ENCODE data around the gene EXT2. TPM values are rescaled to one million over a fixed set of nuclear protein-coding genes. Genes with fewer than 3 reads are reported as not detected.

Gene EXT2
- polyA plus RNA-seq, 1 of the 3 experiments (the other 2 are of a cell fraction) = 92.9 TPM

- TF ChIP-seq REST (IDR thresholded peaks at IDR 0.05; ENCODE audit: low read depth, low read length) = no peak
- TF ChIP-seq TCF12 (IDR thresholded peaks at IDR 0.05) = no peak
Observed at GRCh38 chr11:44137057-44137456, 41.6 kb downstream of the EXT2 start (continued).

DNA sequence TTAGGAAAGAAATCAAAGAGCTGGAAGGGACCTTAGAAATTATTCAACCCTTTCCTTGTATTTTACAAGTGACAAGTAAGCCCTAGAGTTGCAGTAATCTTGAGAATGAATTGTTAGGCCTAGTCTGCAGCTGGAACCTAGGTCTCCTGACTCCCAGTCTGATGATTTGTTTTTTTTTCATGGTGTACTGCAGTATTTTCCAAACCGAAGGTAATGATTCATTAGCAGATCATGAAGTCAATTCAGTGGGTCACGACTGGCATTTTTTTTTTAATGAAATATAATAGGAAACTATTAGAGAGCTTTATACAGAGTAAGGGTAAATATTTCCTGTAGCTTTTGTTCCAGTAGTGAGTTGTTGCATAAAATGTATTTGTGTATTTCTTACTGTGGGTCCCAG lies 42.8 kb downstream of the EXT2 start:
- Histone ChIP-seq H3F3A (replicated peaks; ENCODE audit: insufficient read depth) (no peaks in the 10 kb centered on the region), H4K20me1 (ENCODE audit: insufficient read depth) (peaks cover 4% of the 10 kb centered on the region; the same call in 1 of the 2 replicates), H3K27ac (ENCODE audit: low read depth in 2 of 2, low read length in 1 of 2) (no peak overlapping the region), H3K9ac (no peak overlapping the region), H3K4me1 (ENCODE audit: control insufficient read depth in 1 of 2, insufficient read depth in 2 of 2, low read depth in 1 of 2, low read length in 1 of 2) (peaks cover 8 to 34% of the 10 kb centered on the region in 2 experiments; a peak in 2 of 4 replicates), H3K36me3 (replicated peaks in 1 of 2; ENCODE audit: control insufficient read depth in 1 of 2, insufficient read depth in 2 of 2, low read length in 1 of 2) (peaks cover 6 to 20% of the 10 kb centered on the region in 2 experiments), H3K9me3 (no peaks in the 10 kb centered on the region), H2AFZ (ENCODE audit: low read depth) (no peak overlapping the region), H3K4me2 (no peak overlapping the region), H3K79me2 (ENCODE audit: insufficient read depth) (no peaks in the 10 kb centered on the region), H3K9me2 (no peaks in the 10 kb centered on the region), H3K27me3 (ENCODE audit: insufficient read depth) (no peaks in the 10 kb centered on the region), H3K4me3 (ENCODE audit: low read depth in 2 of 2, low read length in 1 of 2) (no peak overlapping the region)
- ChIA-PET CTCF (interaction anchor here (0.9 to 2.3 kb wide), 4 partner anchors 13 to 134 kb away, joined by 3 to 11 read pairs (median 4); no protein-coding TSS in a partner anchor), POLR2A (no interaction called here)
- 57% methylated on average over 2 of the region's 2 CpGs for WGBS (ENCODE audit: low lambda C conversion rate)
- no peak for DNase-seq
- TF ChIP-seq CHD2 (IDR thresholded peaks at IDR 0.05; ENCODE audit: low read length, partially characterized antibody) (no peak), RCOR1 (IDR thresholded peaks at IDR 0.05; ENCODE audit: low read length) (no peak), NFIC (IDR thresholded peaks at IDR 0.05; ENCODE audit: borderline replicate concordance) (no peak), MEF2A (IDR thresholded peaks at IDR 0.05; ENCODE audit: borderline replicate concordance, low read depth) (no peak), MAX (IDR thresholded peaks at IDR 0.05; ENCODE audit: low read depth) (no peak), EZH2phosphoT487 (IDR thresholded peaks at IDR 0.05; ENCODE audit: borderline replicate concordance, low read depth) (no peak), SMC3 (IDR thresholded peaks at IDR 0.05; ENCODE audit: low read depth, low read length) (no peak), RFX5 (IDR thresholded peaks at IDR 0.05; ENCODE audit: low read length) (no peak), TCF12 (IDR thresholded peaks at IDR 0.05) (no peak), FOXM1 (IDR thresholded peaks at IDR 0.05; ENCODE audit: low read depth) (no peak), IRF3 (IDR thresholded peaks at IDR 0.05; ENCODE audit: low read depth, low read length) (no peak), TEAD4 (IDR thresholded peaks at IDR 0.05; ENCODE audit: borderline replicate concordance, insufficient read depth) (no peak), SIN3A (IDR thresholded peaks at IDR 0.05; ENCODE audit: borderline replicate concordance, low read depth, low read length) (no peak), POLR2AphosphoS5 (IDR thresholded peaks at IDR 0.05; ENCODE audit: low read depth, low read length) (no peak), EP300 (IDR thresholded peaks at IDR 0.05; ENCODE audit: borderline replicate concordance in 1 of 2, low read depth in 1 of 2, low read length in 1 of 2) (no peak)
- TF ChIP-seq, protein P1, sequence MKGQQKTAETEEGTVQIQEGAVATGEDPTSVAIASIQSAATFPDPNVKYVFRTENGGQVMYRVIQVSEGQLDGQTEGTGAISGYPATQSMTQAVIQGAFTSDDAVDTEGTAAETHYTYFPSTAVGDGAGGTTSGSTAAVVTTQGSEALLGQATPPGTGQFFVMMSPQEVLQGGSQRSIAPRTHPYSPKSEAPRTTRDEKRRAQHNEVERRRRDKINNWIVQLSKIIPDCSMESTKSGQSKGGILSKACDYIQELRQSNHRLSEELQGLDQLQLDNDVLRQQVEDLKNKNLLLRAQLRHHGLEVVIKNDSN (IDR thresholded peaks at IDR 0.05; ENCODE audit: borderline replicate concordance, low read depth) = no peak
